Measurements from ENCODE around the gene KRT8. TPM values are rescaled to one million over a fixed set of nuclear protein-coding genes. Genes with fewer than 3 reads are reported as not detected.
"Not testable (repeated sequence)": the region's sequence is repeated elsewhere in the genome, so short reads cannot be mapped to it uniquely, and the experiment has no call there.

Gene KRT8
- total RNA-seq, 1 donor from 2014 or later, result 9.6 TPM

DNA sequence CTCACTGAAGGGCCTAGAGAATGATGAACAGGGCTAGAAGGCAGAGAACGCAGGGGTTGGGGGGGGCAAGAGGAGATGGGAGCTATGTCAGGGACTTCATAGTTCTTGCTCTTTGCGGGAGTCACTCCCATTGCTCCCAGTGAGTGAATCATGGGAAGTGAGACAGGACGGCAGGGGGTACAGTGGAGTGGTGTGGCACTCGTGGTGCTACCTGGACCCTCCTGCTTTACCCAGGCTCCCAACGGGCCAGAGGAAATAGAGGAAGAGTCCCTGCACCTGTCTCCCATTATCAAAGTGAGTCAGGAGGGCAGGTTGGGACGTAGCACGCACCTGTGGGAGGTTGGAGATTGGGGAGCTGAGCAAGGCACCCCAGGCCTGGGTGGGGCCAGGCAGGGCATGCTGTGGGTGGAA is 1.3 kb upstream of the KRT8 start:
- intact Hi-C loops (cut with DNase I), result no loop called here
- ATAC-seq (no peak), DNase-seq (ENCODE audit: low spot score) (no peak)

DNA sequence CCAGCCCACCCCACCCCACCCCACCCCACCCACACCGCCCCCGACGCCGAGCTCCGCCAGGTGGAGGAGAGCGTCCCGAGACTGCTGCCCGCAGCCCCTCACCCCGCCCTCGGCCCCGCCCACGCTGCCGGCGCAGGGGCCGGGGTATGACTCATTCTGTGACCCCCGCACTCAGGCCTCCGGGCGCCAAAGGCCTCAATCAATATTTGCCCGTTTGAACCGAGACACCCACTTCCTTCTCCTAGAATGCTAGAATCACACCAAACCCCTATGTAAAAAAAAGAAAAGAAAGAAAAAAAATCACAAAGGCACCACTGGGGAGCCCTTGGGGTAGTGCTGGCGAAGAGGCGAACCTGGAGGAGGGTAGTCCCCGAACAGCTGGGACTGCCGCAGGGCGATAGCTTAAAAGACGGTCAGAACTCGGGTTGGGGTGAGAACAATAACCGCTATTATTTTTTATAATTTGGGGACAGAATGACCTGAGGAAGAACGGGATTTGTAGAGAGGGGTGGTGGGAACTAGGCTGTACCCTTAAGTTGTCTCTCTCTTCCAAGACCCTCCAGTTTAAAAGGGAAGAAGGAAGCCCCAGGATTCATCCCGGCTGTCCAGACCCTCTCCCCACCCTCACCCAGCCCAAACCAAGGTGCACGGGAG is 894 bp downstream of the KRT8 start:
- DNase-seq (ENCODE audit: low spot score) (no peak), ATAC-seq (peak; percentile 24)
- intact Hi-C loops (cut with DNase I), result no loop called here

DNA sequence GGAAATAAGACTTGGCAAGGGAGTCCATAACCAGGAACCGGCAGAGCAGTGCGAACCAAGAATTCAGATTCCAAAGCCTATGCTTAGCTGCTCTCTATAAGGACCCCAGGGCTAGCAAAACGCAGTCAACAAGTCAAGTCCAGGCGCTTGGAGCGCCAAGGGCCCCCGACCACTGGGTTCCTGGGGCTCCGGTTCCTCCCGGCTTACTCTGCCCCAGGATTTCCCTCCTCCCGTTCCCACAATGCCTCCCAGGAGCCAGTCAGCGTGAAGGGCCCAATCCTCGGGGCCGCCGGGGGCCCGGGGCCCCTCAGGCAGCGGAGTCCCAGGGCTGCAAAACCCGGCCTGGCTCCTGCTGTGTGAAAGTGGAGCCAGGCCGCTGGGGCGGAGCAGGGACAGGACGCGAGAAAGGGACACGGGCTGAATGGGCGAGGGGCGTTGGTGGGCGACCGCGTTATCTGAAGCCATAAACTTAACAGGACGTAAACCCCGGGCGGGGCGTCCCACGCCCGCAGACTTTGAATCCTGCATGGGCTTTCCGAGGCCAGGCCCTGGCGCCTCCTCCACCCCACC is 1.5 kb downstream of the KRT8 start:
- peak; percentile 77 for DNase-seq (ENCODE audit: low spot score)
- intact Hi-C loops (cut with DNase I), result no loop called here

DNA sequence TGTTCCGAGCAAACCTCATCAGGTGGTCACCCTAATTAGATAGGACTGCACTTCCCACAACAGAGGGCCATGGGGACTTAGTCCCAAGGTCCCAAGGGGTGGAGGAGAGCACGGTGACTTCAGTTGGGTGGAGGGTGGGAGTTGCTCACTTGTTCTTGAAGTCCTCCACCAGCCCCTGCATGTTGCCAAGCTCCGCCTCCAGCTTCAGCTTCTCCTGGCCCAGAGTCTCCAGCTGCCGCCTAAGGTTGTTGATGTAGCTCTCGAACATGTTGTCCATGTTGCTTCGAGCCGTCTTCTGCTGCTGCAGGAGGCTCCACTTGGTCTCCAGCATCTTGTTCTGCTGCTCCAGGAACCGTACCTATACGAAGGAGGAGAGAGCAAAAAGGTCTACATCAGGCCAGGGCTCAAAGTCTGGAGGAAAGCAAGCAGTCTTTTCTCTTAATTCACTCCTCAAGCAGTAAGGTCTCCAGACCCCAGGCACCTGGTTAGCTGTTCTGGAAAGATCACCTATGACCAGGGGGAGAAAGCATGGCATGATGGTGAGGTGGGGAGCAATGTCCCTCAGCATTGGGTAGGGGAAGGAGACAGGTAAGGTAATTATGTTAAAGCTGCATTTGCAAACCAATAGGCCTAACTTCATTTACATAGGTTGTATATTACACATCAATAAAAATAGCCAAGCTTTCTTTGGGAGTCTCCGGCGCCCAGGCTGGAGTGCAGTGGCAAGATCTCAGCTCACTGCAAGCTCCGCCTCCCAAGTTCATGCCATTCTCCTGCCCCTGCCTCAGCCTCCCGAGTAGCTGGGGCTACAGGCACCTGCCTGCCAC is 2.9 kb downstream of the KRT8 start:
- no peak for ATAC-seq
- intact Hi-C loops (cut with DNase I), result no loop called here

More for the DNA sequence above, 1.5 kb downstream of the KRT8 start:
- peak; percentile 91 for ATAC-seq

DNA sequence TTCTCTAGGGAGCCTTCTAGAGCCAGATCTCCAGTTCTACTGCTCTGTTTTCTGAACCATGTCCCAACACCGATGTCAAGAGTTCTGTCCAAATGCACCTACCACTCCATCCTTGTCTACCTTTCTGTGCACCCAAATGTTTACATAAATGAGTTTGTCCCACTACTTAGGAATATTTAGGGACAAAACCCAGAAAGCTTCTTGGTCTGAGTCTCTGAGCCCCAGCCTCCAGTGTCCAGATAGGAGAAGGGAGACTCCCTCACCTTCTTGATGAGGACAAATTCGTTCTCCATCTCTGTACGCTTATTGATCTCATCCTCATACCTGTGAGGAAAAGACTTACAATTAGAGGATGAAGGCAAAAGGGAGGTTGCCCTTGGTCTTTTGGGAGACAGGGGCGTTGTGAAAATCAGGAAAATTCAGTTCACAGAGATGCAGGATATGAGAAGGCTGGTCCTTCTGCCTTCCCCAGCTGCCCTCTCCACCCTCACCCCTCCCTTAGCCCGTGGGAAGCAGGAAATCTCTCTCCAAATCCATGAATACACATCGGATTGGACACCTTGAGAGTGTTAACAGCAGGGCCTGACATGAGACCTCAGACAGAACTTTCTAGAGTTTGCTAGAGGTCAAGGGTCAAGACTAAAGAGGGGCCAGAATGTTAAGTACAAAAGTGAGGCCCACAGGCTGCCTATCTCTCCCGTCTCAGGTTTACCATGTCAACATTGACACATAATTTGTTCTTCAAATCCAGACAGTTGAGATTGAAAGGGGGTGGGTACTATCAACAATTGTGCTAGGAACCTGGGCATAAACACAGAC is 3.8 kb downstream of the KRT8 start:
- no peak for DNase-seq (ENCODE audit: low spot score)
- no peak for ATAC-seq
- intact Hi-C loops (cut with DNase I), result no loop called here

More for the DNA sequence above, 2.9 kb downstream of the KRT8 start:
- DNase-seq (ENCODE audit: low spot score), result no peak

DNA sequence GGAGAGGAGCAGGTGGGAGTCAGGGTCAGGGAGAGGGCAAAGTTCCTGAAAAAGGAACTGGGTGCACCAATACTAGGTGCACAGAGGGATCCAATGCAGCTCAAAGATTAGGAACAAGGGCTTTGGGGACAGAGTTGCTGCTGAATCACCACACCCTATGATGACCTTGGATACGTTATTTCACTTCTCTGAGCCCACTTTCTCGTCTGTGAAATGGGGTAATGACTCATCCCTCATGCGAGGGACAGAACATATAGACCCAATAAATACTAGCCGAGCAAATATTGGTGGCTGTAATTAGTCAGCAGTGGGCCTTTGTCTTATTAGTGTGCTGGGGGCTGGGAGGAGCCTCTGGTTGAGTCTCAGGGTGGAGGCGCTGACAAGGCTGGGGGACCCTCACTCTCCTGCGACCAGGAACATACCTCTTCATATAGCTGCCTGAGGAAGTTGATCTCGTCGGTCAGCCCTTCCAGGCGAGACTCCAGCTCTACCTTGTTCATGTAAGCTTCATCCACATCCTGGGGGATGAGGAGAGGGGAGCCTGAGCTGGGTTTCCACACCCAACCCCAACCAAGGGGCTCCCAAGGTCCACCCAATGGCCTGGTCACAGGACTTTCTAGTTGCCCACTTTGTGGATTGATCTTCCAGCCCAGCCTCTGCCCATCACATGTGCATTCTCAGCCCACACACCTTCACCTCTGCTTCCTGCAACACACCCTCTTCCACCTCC is 4.5 kb downstream of the KRT8 start:
- DNase-seq (ENCODE audit: low spot score), result no peak
- ATAC-seq, result no peak
- intact Hi-C loops (cut with DNase I), result no loop called here

DNA sequence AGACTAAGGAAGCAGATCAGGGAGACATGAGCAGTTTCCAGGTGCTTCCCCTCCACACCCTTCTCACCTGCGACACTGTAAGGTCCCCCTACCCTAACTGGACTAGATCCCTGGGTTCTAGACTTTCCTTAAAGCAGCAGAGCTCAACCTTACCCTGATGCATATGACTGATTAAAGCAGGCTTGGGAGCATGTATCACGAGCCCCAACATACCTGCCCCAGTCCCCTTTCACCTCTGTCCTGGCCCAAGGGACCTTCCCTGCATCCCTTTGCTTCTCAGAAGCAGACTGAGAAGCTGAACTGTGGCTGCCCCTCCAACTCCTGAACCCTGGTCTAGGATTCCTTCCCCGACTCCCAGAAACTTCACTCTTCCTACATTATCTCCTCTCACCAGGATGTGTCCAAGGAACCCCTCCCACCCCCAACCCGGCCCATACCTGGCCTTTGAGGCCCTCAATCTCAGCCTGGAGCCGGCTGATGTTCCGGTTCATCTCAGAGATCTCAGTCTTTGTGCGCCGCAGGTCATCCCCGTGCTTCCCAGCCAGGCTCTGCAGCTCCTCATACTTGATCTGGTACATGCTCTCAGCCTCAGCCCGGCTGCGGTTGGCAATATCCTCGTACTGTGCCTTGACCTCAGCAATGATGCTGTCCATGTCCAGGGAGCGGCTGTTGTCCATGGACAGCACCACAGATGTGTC is 5.4 kb downstream of the KRT8 start:
- intact Hi-C loops (cut with DNase I), result no loop called here
- ATAC-seq, result no peak
- no peak for DNase-seq (ENCODE audit: low spot score)

DNA sequence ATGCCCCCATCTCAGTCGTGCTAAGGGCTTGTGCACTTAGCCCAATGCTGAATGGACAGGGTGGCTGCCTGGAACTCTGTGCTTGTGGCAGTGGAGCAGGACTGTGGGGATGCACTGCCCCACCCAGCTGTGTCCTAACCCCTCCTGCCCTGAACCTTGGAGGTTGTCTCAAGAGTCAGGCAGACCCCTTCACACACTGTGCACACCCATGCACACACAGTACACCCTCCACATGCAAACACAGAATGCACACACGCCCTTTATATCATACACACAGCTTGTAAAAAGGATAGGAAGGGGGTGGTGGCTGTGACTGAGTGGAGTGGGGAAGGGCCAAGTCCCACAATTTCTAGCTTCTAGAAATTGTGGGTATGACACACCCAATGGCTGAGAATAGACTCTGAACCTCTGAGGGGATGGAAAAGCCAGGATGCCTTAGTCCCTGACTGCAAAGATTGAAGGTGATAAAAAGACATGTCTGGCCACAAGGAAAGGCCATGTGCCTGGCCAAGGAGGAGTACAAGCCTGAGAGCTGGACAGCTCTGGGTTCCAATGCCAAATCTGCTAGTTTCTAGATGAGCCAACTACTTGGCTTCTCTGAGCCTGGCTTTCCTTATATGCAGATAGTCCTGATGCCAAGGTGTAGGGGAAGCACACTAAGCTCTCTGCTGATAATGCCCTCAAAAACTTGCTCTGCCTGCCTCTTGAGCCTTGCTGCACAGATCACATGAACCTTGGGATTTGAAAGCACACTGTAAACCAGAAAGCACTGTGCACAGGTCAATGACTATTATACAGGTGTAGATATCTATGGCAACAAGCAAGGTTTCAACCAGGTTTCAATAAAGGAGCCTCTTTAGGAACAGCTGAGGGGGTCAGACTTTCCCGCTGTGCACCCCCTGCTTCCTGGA is 8.4 kb downstream of the KRT8 start:
- intact Hi-C loops (cut with DNase I), result loop anchor here (2.0 kb wide), 1 partner anchor 100 kb away; the partner anchor contains the start of gene KRT3
- DNase-seq (ENCODE audit: low spot score), result no peak
- ATAC-seq, result no peak

DNA sequence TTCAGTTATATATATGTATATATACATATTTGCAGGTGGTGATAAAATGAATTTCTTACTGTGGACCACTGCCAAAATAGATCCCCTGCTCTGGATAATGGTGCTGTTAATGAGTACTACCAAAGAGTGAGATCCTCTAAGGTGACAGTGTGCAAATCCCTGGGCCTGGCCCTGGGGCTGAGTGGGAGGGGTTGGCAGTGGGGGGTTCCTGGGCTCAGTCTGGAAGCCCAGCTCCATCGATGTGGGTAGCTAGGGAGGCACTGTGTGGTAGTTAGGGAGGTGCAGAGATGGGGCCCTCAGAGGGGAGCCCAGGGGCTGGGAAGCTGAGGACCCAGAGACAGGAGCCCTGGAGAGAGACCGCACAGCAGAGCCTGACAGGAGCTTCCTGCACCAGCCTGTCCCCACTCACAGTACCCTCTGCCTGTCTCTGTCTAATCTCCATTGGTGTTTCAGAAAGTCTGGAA is 9.1 kb downstream of the KRT8 start:
- intact Hi-C loops (cut with DNase I), result loop anchor here (2.0 kb wide), 1 partner anchor 99 kb away; the partner anchor contains the start of gene KRT3
- no peak for ATAC-seq
- no peak for DNase-seq (ENCODE audit: low spot score)

DNA sequence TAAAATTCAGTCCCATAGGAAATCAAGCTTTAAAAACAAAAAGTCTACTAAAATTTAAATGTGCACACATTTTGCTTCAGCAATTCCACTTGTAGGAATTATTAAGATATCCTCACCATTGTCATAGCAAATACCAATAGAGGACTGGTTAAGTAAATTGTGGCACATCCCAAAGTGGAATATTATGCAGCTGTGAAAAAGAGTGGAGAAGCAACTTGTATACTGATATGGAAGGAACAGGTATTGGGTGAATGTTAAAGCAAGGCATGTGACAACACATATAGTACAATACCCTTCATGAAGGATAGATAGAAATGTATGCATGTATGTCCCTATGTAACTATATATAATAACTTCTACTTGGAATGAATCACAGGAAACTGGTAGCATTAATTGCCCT is 11.9 kb downstream of the KRT8 start:
- intact Hi-C loops (cut with DNase I), result no loop called here
- DNase-seq (ENCODE audit: low spot score) (no peak), ATAC-seq (no peak)

DNA sequence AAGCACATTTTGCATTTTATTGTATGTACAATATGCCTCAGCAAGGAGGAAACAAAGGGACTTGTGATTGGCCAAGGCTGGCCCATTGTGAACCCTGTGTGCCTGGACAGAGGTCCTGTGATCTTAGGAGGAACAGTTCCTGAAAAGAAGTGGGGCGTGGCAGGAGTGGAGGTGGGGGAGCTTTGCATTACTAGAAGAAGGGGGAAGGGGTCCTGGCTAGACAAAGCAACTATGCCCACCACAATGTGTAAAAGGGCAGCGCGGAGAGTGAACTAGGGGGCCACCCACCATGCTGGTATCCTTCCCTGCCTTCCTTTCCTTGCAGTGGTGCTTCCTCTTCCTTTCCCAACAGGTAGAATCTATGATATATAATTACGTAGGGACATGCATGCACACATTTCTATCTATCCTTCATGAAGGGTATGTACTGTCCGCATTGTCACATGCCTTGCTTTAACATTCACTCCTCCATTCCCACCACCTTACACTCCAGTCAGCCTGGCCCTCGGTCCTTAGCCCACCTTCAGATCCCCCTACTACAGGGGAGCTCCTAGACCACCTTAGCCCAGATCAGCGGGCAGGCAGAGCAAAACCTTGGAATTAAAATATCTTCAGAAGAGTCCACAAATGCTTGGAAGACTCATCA is 12.5 kb downstream of the KRT8 start:
- intact Hi-C loops (cut with DNase I), result no loop called here
- DNase-seq (ENCODE audit: low spot score) (no peak), ATAC-seq (no peak)

DNA sequence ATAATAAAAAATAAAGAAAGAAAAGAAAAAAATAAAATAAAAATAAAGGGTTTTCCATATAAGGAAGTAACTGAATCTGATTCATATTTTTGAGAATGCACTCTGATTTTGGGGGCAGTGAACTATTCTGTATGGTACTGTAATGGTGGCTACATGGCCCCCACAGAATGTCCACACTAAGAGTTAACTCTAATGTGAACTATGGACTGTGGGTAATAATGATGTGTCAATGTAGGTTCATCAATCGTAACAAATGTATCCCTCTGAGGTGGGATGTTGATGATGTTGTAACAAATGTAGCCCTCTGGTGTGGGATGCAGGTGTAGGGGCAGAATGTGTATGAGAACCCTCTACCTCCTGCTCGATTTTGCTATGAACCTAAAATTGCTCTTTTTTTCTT is 13.8 kb downstream of the KRT8 start:
- ATAC-seq (no peak), DNase-seq (ENCODE audit: low spot score) (no peak)
- intact Hi-C loops (cut with DNase I), result no loop called here

DNA sequence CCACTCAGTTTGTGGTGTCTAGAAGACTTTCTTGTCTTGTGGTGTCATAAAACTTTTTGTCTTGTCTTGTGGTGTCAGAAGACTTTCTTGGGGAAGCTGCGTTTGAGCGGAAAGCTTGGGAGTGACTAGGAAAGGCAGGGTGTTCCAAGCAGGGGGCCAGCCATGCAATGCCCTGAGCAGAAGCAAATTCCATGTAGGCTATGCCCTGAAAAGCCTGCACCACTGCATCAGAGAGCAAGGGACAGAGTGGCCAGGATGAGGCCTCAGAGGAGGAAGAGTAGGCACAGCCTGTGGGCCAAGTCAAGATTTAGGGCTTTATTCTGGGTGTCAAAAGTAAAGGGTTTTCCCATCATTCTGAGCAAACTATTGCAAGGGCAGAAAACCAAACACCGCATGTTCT is 14.5 kb downstream of the KRT8 start:
- no peak for ATAC-seq
- DNase-seq (ENCODE audit: low spot score), result no peak
- intact Hi-C loops (cut with DNase I), result no loop called here

DNA sequence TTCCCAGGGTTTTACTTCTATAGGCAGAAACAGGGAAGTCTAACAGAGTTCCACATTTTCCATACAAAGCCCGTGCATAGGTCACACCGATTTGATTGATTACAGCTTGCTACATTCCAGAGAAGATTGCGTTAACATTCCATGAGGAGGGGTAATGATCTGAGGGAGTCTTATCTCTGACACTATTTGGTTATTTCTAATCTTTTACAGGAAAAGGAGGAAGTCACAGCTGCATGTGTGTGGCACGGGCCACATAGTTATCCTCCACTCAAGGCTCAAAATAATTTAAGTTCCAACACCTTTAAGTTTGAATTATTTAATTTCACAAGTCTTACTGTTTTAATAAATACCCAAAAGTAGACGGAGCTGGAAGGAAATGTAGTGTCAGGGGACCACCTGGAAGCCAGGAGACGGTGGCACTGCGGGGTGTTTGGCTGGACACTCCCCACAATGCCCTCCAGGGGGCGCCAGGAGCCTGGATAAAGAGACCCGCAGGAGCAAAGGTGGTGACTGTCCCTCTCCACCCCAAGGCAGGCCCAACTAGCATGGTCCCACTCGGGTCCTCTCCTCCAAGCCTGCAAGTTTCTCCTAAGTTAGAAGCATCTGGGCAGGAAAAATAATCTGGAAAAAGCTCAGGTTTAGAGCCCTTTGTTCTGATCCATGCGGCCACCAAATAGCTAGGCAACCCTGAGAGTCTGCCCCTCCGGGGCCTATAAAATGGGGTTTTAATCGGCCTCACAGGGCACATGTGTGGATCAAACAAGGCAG is 20.2 kb downstream of the KRT8 start:
- peak; percentile 86 for DNase-seq (ENCODE audit: low spot score)
- intact Hi-C loops (cut with DNase I), result loop anchor here (5.0 kb wide), 1 partner anchor 93 kb away; no protein-coding TSS in a partner anchor
- ATAC-seq, result peak; percentile 76

DNA sequence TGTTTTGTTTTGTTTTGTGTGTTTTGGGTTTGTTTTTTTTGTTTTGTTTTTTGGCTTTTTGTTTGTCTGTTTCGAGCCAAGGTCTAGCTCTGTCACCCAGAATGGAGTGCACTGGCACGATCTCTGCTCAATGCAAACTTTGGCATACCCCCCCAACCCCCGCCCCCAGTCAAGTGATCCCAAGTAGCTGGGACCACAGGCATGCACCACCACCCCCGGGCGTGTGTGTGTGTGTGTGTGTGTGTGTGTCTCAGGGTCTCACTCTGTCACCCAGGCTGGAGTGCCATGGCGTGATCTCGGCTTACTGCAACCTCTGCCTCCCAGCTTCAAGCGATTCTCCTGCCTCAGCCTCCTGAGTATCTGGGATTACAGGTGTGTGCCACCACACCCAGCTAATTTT is 24.4 kb downstream of the KRT8 start:
- intact Hi-C loops (cut with DNase I); ATAC-seq; DNase-seq (ENCODE audit: low spot score): not testable (repeated sequence)
